ENCODE data around the gene GUCD1.
A peak's percentile ranks its signal among the peaks of the same experiment; 100 is the strongest.
"Not testable (repeated sequence)": the region's sequence is repeated elsewhere in the genome, so short reads cannot be mapped to it uniquely, and the experiment has no call there.

The GUCD1 gene

GRCh38 chr22:24563246-24563645, 8.3 kb upstream of the GUCD1 start:
- DNase-seq = no peak

- no peak for DNase-seq
These were observed 4.5 kb upstream of the GUCD1 start for GRCh38 chr22:24559471-24559870.

GRCh38 chr22:24555165-24556039, 464 bp upstream of the GUCD1 start, which contains the start of gene SNRPD3:
TSS of gene SNRPD3 (plus strand) at chr22:24555999. CDS start at chr22:24557675, 1,676 bp downstream.
- peak; percentile 99 for DNase-seq

- no peak for DNase-seq
These were observed 1.2 kb downstream of the GUCD1 start for GRCh38 chr22:24553597-24554312.

GRCh38 chr22:24552503-24553286, 2.2 kb downstream of the GUCD1 start:
- not testable (repeated sequence) for DNase-seq

GRCh38 chr22:24550902-24551435, 4.0 kb downstream of the GUCD1 start:
- DNase-seq = no peak

GRCh38 chr22:24550028-24550901, 4.7 kb downstream of the GUCD1 start:
- no peak for DNase-seq

- no peak for DNase-seq
These were observed 6.1 kb downstream of the GUCD1 start for GRCh38 chr22:24548812-24549211.

- DNase-seq = no peak
These were observed 11.2 kb downstream of the GUCD1 start for GRCh38 chr22:24543679-24544243.

GRCh38 chr22:24543185-24543601, 11.7 kb downstream of the GUCD1 start:
- no peak for DNase-seq

GRCh38 chr22:24542641-24543040, 12.3 kb downstream of the GUCD1 start:
- DNase-seq = no peak

- DNase-seq = no peak
These were observed 13.0 kb downstream of the GUCD1 start for GRCh38 chr22:24541681-24542515.

- no peak for DNase-seq
These were observed 14.5 kb downstream of the GUCD1 start for GRCh38 chr22:24540470-24540869.

GRCh38 chr22:24536089-24536488, 18.8 kb downstream of the GUCD1 start:
- DNase-seq = no peak

GRCh38 chr22:24535348-24535747, 19.6 kb downstream of the GUCD1 start:
- no peak for DNase-seq

- no peak for DNase-seq
These were observed 22.9 kb downstream of the GUCD1 start for GRCh38 chr22:24532075-24532474.

- DNase-seq = not testable (repeated sequence)
These were observed 24.0 kb downstream of the GUCD1 start for GRCh38 chr22:24530968-24531367.

- DNase-seq = no peak
These were observed 25.0 kb downstream of the GUCD1 start for GRCh38 chr22:24529898-24530297.

GRCh38 chr22:24526191-24526590, 28.7 kb downstream of the GUCD1 start:
- DNase-seq = no peak

- peak; percentile 63 for DNase-seq
These were observed 29.4 kb downstream of the GUCD1 start for GRCh38 chr22:24525416-24526037.

Measured in fibroblast of skin of right biceps (primary cell).